ENCODE data around the gene MACROH2A2.
"Not testable (repeated sequence)": the region's sequence is repeated elsewhere in the genome, so short reads cannot be mapped to it uniquely, and the experiment has no call there.

The MACROH2A2 gene

DNA sequence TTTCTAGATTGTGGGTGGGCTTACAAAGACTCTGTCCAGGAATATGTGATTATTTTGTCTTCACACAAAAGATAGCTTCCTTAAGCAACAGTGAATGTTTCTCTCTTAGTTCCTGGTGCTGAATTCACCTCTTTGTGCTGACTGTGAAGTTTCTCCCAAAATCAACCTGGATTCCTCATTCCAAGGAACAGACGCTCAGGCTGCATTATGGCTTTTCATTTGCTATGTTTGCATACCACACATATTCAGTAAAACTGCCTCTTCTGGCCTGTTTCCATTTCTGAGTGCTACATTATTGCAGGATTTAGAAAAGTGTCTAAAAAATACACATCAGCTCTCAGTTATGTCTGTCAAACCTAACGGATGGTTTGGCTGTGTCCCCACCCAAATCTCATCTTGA lies 21.5 kb downstream of the MACROH2A2 start:
- no peak for DNase-seq (ENCODE audit: low read depth)

DNA sequence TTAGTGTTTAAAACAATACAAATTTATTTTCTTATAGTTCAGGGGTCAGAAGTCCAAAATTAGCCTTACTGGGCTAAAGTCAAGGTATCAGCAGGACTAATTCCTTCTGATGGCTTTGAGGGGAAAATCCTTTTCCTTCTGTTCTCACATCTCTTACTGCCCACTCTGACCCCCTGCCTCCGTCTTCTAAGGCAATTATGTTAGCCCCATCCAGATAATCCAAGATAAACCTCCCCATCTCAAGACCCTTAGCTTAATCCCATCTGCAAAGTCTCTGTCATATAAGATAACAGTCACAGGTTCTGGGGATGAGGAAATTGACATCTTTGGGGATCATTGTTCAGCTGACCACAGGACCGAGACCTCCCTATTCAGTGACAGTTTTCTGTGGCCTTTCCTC lies 22.3 kb downstream of the MACROH2A2 start:
- in situ Hi-C loops (cut with HindIII; ENCODE audit: low sequenced_read_pairs): no loop called here
- TF ChIP-seq, protein P1, sequence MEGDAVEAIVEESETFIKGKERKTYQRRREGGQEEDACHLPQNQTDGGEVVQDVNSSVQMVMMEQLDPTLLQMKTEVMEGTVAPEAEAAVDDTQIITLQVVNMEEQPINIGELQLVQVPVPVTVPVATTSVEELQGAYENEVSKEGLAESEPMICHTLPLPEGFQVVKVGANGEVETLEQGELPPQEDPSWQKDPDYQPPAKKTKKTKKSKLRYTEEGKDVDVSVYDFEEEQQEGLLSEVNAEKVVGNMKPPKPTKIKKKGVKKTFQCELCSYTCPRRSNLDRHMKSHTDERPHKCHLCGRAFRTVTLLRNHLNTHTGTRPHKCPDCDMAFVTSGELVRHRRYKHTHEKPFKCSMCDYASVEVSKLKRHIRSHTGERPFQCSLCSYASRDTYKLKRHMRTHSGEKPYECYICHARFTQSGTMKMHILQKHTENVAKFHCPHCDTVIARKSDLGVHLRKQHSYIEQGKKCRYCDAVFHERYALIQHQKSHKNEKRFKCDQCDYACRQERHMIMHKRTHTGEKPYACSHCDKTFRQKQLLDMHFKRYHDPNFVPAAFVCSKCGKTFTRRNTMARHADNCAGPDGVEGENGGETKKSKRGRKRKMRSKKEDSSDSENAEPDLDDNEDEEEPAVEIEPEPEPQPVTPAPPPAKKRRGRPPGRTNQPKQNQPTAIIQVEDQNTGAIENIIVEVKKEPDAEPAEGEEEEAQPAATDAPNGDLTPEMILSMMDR (IDR thresholded peaks at IDR 0.05; ENCODE audit: low read depth, low read length, missing control alignments): no peak
- no peak for DNase-seq (ENCODE audit: low read depth)
- H3K4me3 ChIP-seq (ENCODE audit: low read depth, low read length): no peak overlapping the region

More for the DNA sequence above, 21.5 kb downstream of the MACROH2A2 start:
- in situ Hi-C loops (cut with HindIII; ENCODE audit: low sequenced_read_pairs): no loop called here
- TF ChIP-seq, protein P1 (IDR thresholded peaks at IDR 0.05; ENCODE audit: low read depth, low read length, missing control alignments): no peak
- H3K4me3 ChIP-seq (ENCODE audit: low read depth, low read length): no peak overlapping the region

DNA sequence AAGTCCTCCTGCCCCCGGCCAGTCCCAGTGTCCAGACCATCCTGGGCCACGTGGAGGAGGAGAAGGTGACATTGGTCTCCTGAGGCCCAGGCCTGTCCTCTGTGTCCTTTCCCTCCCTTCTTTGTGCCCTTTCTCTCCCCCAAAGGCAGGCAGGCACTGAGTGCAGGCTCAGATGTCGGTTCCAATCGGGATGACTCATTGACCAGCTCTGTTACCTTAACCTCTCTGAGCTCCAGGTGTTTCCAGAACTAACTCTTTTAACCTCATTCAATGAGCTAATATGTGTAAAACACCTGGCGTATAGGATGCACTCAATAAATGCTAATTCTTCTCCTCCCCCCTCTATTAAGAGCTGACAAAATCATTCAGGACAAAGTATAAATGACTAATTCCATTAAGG lies 25.7 kb downstream of the MACROH2A2 start:
- in situ Hi-C loops (cut with HindIII; ENCODE audit: low sequenced_read_pairs): no loop called here
- H3K4me3 ChIP-seq (ENCODE audit: low read depth, low read length): no peak overlapping the region
- TF ChIP-seq, protein P1 (IDR thresholded peaks at IDR 0.05; ENCODE audit: low read depth, low read length, missing control alignments): no peak
- no peak for DNase-seq (ENCODE audit: low read depth)

DNA sequence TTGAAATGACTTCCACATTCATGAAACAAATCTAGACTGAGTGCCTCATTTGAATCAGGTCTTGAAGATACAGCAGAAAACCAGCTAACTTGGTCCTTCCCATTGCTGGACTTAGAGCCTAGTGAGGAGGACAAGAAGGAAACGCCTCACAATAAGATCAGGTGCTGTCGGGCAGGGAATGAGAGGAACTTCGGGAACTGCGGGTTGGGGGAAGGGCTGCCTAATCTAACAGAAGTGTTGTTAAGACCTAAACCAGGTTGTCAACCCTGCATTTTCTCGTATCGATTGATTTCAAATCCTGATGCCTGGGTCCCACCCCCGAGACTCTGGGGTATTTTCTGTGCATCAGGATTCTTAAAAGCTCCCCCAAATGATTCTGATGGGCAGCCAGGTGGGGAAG lies 26.3 kb downstream of the MACROH2A2 start:
- TF ChIP-seq, protein P1 (IDR thresholded peaks at IDR 0.05; ENCODE audit: low read depth, low read length, missing control alignments): no peak
- no peak for DNase-seq (ENCODE audit: low read depth)
- no peak overlapping the region for H3K4me3 ChIP-seq (ENCODE audit: low read depth, low read length)
- in situ Hi-C loops (cut with HindIII; ENCODE audit: low sequenced_read_pairs): no loop called here

DNA sequence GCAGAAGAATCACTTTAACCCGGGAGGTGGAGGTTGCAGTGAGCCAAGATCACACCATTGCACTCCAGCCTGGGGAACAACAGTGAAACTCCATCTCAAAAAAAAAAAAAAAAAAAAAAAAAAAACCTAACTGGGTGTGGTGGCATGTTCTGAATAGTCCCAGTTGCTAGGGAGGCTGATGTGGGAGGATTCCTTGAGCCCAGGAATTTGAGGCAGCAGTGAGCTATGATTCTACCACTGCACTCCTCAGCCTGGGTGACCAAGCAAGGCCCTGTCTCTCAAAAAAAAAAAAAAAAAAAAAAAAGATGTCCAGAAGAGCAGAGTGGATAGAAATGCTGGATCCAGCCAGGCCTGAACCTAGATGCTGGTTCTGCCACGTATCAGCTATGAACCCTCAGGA lies 28.1 kb downstream of the MACROH2A2 start:
- DNase-seq (ENCODE audit: low read depth); in situ Hi-C loops (cut with HindIII; ENCODE audit: low sequenced_read_pairs); H3K4me3 ChIP-seq (ENCODE audit: low read depth, low read length): not testable (repeated sequence)

DNA sequence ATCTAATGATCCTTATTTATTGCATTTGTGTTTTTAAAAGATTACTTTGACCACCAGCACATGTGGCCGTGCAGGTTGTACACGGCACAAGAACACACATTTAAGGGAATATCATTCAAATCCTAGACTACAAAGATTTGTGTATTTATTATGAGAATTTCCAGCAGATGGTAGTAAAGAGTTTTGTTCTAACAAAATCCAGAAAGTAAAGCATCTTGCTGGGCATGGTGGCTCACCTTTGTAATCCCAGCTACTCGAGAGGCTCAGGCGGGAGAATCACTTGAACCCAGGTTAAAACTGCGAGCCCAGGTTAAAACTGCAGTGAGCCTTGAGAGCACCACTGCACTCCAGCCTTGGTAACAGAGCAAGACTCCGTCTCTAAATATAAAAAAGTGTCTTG lies 31.5 kb downstream of the MACROH2A2 start:
- no peak overlapping the region for H3K4me3 ChIP-seq (ENCODE audit: low read depth, low read length)
- in situ Hi-C loops (cut with HindIII; ENCODE audit: low sequenced_read_pairs): no loop called here
- TF ChIP-seq, protein P1 (IDR thresholded peaks at IDR 0.05; ENCODE audit: low read depth, low read length, missing control alignments): no peak
- no peak for DNase-seq (ENCODE audit: low read depth)

DNA sequence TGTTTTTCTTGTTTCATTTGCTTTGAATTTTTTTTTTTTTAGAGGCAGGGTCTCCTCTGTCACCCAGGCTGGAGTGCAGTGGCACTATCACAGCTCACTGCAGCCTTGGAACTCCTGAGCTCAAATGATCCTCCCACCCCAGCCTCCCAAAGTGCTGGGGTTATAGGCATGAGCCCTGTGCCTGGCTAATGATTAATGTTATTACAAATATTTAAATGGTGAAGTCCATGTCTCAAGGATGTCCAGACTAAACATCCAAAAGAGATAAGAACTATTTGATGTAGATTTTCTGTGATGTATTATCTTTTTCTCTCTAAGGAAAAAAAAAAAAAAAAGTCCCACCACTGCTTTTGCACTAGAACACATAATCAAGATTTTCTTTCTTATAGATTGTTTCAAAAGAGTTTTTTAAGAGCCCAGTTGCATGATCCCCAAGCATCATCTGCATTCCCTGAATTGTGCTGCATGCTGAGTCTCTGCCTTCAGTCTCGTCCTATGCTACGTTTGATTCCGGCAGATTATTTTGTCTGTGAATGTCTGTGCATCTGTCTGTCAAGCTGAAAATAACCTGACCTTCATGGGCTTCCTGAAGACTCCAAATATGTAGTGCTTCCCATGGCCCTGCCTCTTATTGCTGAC lies 33.4 kb downstream of the MACROH2A2 start:
- H3K4me3 ChIP-seq (ENCODE audit: low read depth, low read length): no peak overlapping the region
- no peak for DNase-seq (ENCODE audit: low read depth)
- in situ Hi-C loops (cut with HindIII; ENCODE audit: low sequenced_read_pairs): no loop called here
- TF ChIP-seq, protein P1 (IDR thresholded peaks at IDR 0.05; ENCODE audit: low read depth, low read length, missing control alignments): no peak

Measured in astrocyte of the cerebellum (primary cell).